HCT116 (cell line): Measurements from ENCODE around the gene IFT57. TPM values are rescaled to one million over a fixed set of nuclear protein-coding genes. Genes with fewer than 3 reads are reported as not detected.

Source experiments
- ATAC-seq: fragments of 200-7000 bp; cut with Tn5 transposase; 2 replicates; pipeline ENCODE4 v1.9.1; 2020; ENCODE audit warnings: mild to moderate bottlenecking, moderate library complexity
- Bru-seq: library from RNA; stranded (reverse); fragments of 400-500 nt; gene quantifications from one replicate; lab custom pipeline; 2021; lab: Mats Ljungman, UMichigan
- BruChase-seq, 2 experiments: library from RNA; stranded (reverse); fragments of 400-500 nt; gene quantifications; one replicate each; lab custom pipeline; 2021; lab: Mats Ljungman, UMichigan
- BruUV-seq: library from RNA; stranded (reverse); fragments of 400-500 nt; replicated peaks from 2 replicates; lab custom pipeline; 2021; lab: Mats Ljungman, UMichigan
- CTCF ChIA-PET: fragments of 300-600 bp; sonication (Branson Sonifier 250); formaldehyde crosslinking; loops from one replicate; lab custom pipeline; 2021; ENCODE audit warnings: antibody characterized with exemption; lab: Charles Lee
- POLR2A ChIA-PET: fragments of 300-600, 350-600 bp; sonication (Branson Sonifier 250); formaldehyde crosslinking; loops from one replicate; lab custom pipeline; 2021; ENCODE audit warnings: antibody characterized with exemption; lab: Charles Lee
- RAD21 ChIA-PET, 2 experiments: fragments of 300-600 bp; sonication (Branson Sonifier 250); formaldehyde crosslinking; loops; one replicate each; lab custom pipeline; 2023; ENCODE audit warnings: low total read pairs in 2 of 2; ENCODE audit not compliant: uncharacterized antibody in 2 of 2, unreplicated experiment in 2 of 2, low non-redundant PET in 1 of 2; lab: Charles Lee
- DNase-seq: peaks from one replicate; pipeline ENCODE4 v3.0.0-alpha.2; 2010; ENCODE audit warnings: low read depth, low spot score
- H2AFZ ChIP-seq: fragments of 200-600 bp; shearing (Covaris generic), sonication (generic); 2 replicates; pipeline ENCODE4 v1.6.1; 2017; ENCODE audit warnings: low read depth, mixed run types, mixed read lengths, antibody characterized with exemption, low read length; ENCODE audit not compliant: poor library complexity, severe bottlenecking
- H3K27ac ChIP-seq: 2 replicates; pipeline ENCODE4 v1.5.1; 2012; ENCODE audit warnings: low read depth, low read length
- H3K27me3 ChIP-seq: fragments of 200-600 bp; sonication (generic); 2 replicates; pipeline ENCODE4 v1.6.1; 2016; ENCODE audit warnings: mixed run types, low read length, mixed read lengths; ENCODE audit not compliant: insufficient read depth
- H3K36me3 ChIP-seq, 2 experiments: fragments of 200-500 bp in 1 of 2; fragments of 200-600 bp in 1 of 2; sonication (Bioruptor generic) in 1 of 2; sonication (generic) in 1 of 2; 2 replicates each; pipeline versions ENCODE4 v1.5.1 to v1.6.1; 2014 to 2016; ENCODE audit warnings: low read length in 2 of 2, inconsistent platforms in 1 of 2, mixed read lengths in 1 of 2, mixed run types in 1 of 2; ENCODE audit not compliant: insufficient read depth in 2 of 2, control insufficient read depth in 1 of 2
- H3K4me1 ChIP-seq, 2 experiments: fragments of 200-600 bp in 1 of 2; sonication (generic) in 1 of 2; 2 replicates each; pipeline versions ENCODE4 v1.5.1 to v1.6.1; 2012 to 2017; ENCODE audit warnings: low read length in 2 of 2, inconsistent platforms in 1 of 2, mild to moderate bottlenecking in 1 of 2, mixed read lengths in 1 of 2, mixed run types in 1 of 2, moderate library complexity in 1 of 2; ENCODE audit not compliant: insufficient read depth in 2 of 2, control insufficient read depth in 1 of 2
- H3K4me2 ChIP-seq: fragments of 200-600 bp; sonication (generic); 2 replicates; pipeline ENCODE4 v1.6.1; 2017; ENCODE audit warnings: mixed run types, low read length, mixed read lengths
- H3K4me3 ChIP-seq, 2 experiments: fragments of 200-600 bp in 1 of 2; sonication (generic) in 1 of 2; replicated peaks in 1 of 2; 2 replicates each; pipeline ENCODE4 v1.5.1; 2011 to 2016; ENCODE audit warnings: low read length in 2 of 2, control low read depth in 1 of 2, low read depth in 1 of 2, mild to moderate bottlenecking in 1 of 2, mixed read lengths in 1 of 2, mixed run types in 1 of 2
- H3K79me2 ChIP-seq: fragments of 200-600 bp; sonication (generic); 2 replicates; pipeline ENCODE4 v1.6.1; 2017; ENCODE audit warnings: mild to moderate bottlenecking, mixed run types, low read length, moderate library complexity, mixed read lengths; ENCODE audit not compliant: insufficient read depth
- H3K9ac ChIP-seq: fragments of 200-600 bp; sonication (generic); 2 replicates; pipeline ENCODE4 v1.6.1; 2016; ENCODE audit warnings: low read length, mixed read lengths
- H3K9me2 ChIP-seq: fragments of 200-600 bp; sonication (generic), shearing (Covaris generic); 2 replicates; pipeline ENCODE4 v1.6.1; 2017; ENCODE audit warnings: mixed run types, mild to moderate bottlenecking, moderate library complexity; ENCODE audit not compliant: insufficient read depth
- H3K9me3 ChIP-seq, 2 experiments: fragments of 200-500 bp in 1 of 2; fragments of 200-600 bp in 1 of 2; sonication (Bioruptor generic) in 1 of 2; sonication (generic) in 1 of 2; 2 replicates each; pipeline ENCODE4 v1.6.1; 2014 to 2017; ENCODE audit warnings: low read length in 2 of 2, mixed read lengths in 2 of 2, inconsistent platforms in 1 of 2, low read depth in 1 of 2, mild to moderate bottlenecking in 1 of 2, mixed run types in 1 of 2, moderate library complexity in 1 of 2; ENCODE audit not compliant: control insufficient read depth in 1 of 2, insufficient read depth in 1 of 2
- H4K20me1 ChIP-seq: fragments of 200-600 bp; sonication (generic), shearing (Covaris generic); 2 replicates; pipeline ENCODE4 v1.6.1; 2017; ENCODE audit warnings: mixed run types, mild to moderate bottlenecking, moderate library complexity; ENCODE audit not compliant: insufficient read depth
- CBX3 ChIP-seq: IDR thresholded peaks from 2 replicates; pipeline ENCODE4 v1.6.1; 2012; ENCODE audit warnings: low read depth
- CEBPB ChIP-seq: IDR thresholded peaks from 2 replicates; pipeline ENCODE4 v1.6.1; 2012; ENCODE audit warnings: low read depth
- EGR1 ChIP-seq: IDR thresholded peaks from 2 replicates; pipeline ENCODE4 v1.6.1; 2012; ENCODE audit warnings: low read depth
- ELF1 ChIP-seq: IDR thresholded peaks from 2 replicates; pipeline ENCODE4 v1.6.1; 2012; ENCODE audit warnings: low read depth, borderline replicate concordance
- EZH2 ChIP-seq: fragments of 200-600 bp; sonication (generic); IDR thresholded peaks from 2 replicates; pipeline ENCODE4 v1.6.1; 2017; ENCODE audit warnings: antibody characterized with exemption, mixed run types
- EZH2phosphoT487 ChIP-seq: fragments of 200-600 bp; IDR thresholded peaks from 2 replicates; pipeline ENCODE4 v1.6.1; 2018; ENCODE audit warnings: antibody characterized with exemption, borderline replicate concordance
- JUND ChIP-seq: IDR thresholded peaks from 2 replicates; pipeline ENCODE4 v1.6.1; 2012
- POLR2A ChIP-seq: IDR thresholded peaks from 2 replicates; pipeline ENCODE4 v1.7.0; 2011; ENCODE audit warnings: borderline replicate concordance; ENCODE audit not compliant: insufficient read depth, insufficient read length; ENCODE audit errors: extremely low read depth
- POLR2AphosphoS5 ChIP-seq: IDR thresholded peaks from 2 replicates; pipeline ENCODE4 v1.6.1; 2011; ENCODE audit warnings: mild to moderate bottlenecking, low read depth, low read length, moderate library complexity
- RAD21 ChIP-seq: IDR thresholded peaks from 2 replicates; pipeline ENCODE4 v1.6.1; 2012; ENCODE audit warnings: low read depth, mild to moderate bottlenecking
- SIN3A ChIP-seq: IDR thresholded peaks from 2 replicates; pipeline ENCODE4 v1.6.1; 2012; ENCODE audit warnings: low read depth
- SP1 ChIP-seq: IDR thresholded peaks from 2 replicates; pipeline ENCODE4 v1.6.1; 2012; ENCODE audit warnings: low read depth
- SRF ChIP-seq: IDR thresholded peaks from 2 replicates; pipeline ENCODE4 v1.6.1; 2012; ENCODE audit warnings: low read depth
- YY1 ChIP-seq: IDR thresholded peaks from 2 replicates; pipeline ENCODE4 v1.6.1; 2011; ENCODE audit warnings: low read length, low read depth, moderate library complexity, mild to moderate bottlenecking; ENCODE audit not compliant: insufficient replicate concordance; ENCODE audit errors: extremely low read depth
- ZFX ChIP-seq: fragments of 450-650 bp; IDR thresholded peaks from 2 replicates; pipeline ENCODE4 v1.6.1; 2017
- ZNF274 ChIP-seq: fragments of 200-500 bp; sonication (Bioruptor generic); IDR thresholded peaks from 2 replicates; pipeline ENCODE4 v1.6.1; 2014; ENCODE audit warnings: mild to moderate bottlenecking, low read depth, low read length, inconsistent platforms
- intact Hi-C: fragments of 100-400 bp; cut with micrococcal nuclease; formaldehyde crosslinking; loops from 2 replicates; pipeline ENCODE4 v1.10.0; 2022
- long read RNA-seq: library from polyadenylated mRNA; unstranded; transcript quantifications from one replicate; pipeline ENCODE4 v2.0.0, GENCODE V29; 2021; ENCODE audit not compliant: unreplicated experiment
- polyA plus RNA-seq: library from polyadenylated mRNA; unstranded; fragments of >200 nt; gene quantifications from 2 replicates; pipeline ENCODE4 v1.2.1, GENCODE V29; 2012; ENCODE audit warnings: missing spikeins
- total RNA-seq: library from RNA; stranded (reverse); gene quantifications from one replicate; pipeline ENCODE4 v1.2.1, GENCODE V29; 2021; ENCODE audit not compliant: unreplicated experiment
- TF ChIP-seq, protein P1 (sequence below): IDR thresholded peaks from 2 replicates; pipeline ENCODE4 v1.6.1; 2012
- TF ChIP-seq, protein P2 (sequence below), 3 experiments: fragments of 200-600 bp in 1 of 3; sonication (generic) in 1 of 3; IDR thresholded peaks in 2 of 3; conservative IDR thresholded peaks in 1 of 3; 2 replicates each; pipeline ENCODE4 v1.5.1; 2012 to 2017; ENCODE audit warnings: low read depth in 2 of 3, low read length in 2 of 3, antibody characterized with exemption in 1 of 3, borderline replicate concordance in 1 of 3, control low read depth in 1 of 3, mild to moderate bottlenecking in 1 of 3, mixed read lengths in 1 of 3, mixed run types in 1 of 3, moderate library complexity in 1 of 3; ENCODE audit not compliant: insufficient read depth in 1 of 3
- TF ChIP-seq, protein P3 (sequence below): IDR thresholded peaks from 2 replicates; pipeline ENCODE4 v1.6.1; 2011; ENCODE audit warnings: mild to moderate bottlenecking, low read length, moderate library complexity; ENCODE audit not compliant: insufficient replicate concordance; ENCODE audit errors: extremely low read depth

Gene IFT57, protein sequence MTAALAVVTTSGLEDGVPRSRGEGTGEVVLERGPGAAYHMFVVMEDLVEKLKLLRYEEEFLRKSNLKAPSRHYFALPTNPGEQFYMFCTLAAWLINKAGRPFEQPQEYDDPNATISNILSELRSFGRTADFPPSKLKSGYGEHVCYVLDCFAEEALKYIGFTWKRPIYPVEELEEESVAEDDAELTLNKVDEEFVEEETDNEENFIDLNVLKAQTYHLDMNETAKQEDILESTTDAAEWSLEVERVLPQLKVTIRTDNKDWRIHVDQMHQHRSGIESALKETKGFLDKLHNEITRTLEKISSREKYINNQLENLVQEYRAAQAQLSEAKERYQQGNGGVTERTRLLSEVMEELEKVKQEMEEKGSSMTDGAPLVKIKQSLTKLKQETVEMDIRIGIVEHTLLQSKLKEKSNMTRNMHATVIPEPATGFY
- total RNA-seq (38.4 TPM), Bru-seq, nascent RNA (percentile 69 among the genes with signal in this experiment), BruChase-seq, experiment 1, labeled RNA remaining after a 6-hour chase (percentile 68 among the genes with signal in this experiment), BruChase-seq, experiment 2, labeled RNA remaining after a 2-hour chase (percentile 54 among the genes with signal in this experiment)
- polyA plus RNA-seq: 25.8 and 26.4 TPM in 2 replicates
- long read RNA-seq, transcript IFT57-201 (11 exons, 3,203 nt): major isoform, 61 of 72 reads
- long read RNA-seq, partial matches to known transcripts: 5 of 72 reads
- long read RNA-seq, other reads (novel, unspliced or antisense): 6 of 72 reads

DNA sequence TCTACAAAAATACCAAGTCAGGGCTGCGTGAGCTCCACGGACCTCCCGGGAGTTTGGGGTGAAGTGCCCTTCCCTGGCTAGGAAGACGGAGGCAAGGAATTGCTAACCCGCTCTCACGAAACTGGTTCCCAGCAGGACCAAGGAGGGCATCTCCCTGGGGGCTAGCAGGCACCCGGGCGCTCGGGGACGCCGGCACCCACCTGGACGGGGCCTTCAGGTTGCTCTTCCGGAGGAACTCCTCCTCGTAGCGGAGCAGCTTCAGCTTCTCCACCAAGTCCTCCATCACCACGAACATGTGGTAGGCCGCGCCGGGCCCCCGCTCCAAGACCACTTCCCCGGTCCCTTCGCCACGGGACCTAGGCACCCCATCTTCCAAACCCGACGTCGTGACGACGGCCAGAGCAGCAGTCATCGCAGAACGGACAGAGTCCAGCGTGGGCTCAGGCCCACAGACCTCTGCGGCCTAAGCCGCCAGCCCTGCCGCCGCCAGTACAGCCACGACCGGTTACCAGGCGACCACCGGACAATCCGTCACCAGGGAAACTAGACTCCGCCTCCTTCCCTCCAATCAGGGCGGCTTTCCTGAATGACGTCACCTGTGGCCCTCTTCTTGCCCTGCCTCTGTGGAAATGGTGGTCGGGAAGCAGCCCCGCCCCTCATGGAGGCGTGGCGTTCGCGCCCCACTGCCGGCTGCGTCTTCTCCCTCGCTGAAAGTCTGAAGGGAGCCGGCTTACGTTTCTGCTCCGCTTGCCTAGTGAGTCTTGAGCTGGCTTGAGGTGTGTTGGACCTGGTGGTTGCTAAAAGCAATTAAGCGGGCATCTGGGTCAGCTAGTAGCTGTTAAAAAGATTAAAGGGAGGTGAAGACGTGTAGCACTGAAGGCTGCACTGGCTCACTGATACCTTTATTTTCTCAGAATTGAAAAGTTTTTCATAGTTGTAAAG, at the start of gene IFT57:
Gene IFT57, minus strand, starts transcription at position 514 of the 942 bp plus-strand sequence. Its CDS starts 102 bp downstream, at position 412.
- CTCF ChIA-PET: no interaction called here
- intact Hi-C loops: no loop called here

More for the DNA sequence above, at the start of gene IFT57:
- Histone ChIP-seq H4K20me1 (no peaks in the 10 kb centered on the region), H2AFZ (peak within 1 kb of the TSS; percentile 89), H3K79me2 (no peaks in the 10 kb centered on the region; the same call in 1 of the 2 replicates), H3K4me1 (peaks cover 0 to 21% of the 10 kb centered on the region in 2 experiments; a peak in 1 of 4 replicates), H3K9ac (peak within 1 kb of the TSS; percentile 86), H3K9me2 (no peaks in the 10 kb centered on the region), H3K36me3 (no peaks in the 10 kb centered on the region), H3K4me3 (peak within 1 kb of the TSS; percentile 76 to 88), H3K27me3 (no peaks in the 10 kb centered on the region), H3K9me3 (no peaks in the 10 kb centered on the region), H3K4me2 (peak within 1 kb of the TSS; percentile 83), H3K27ac (peak within 1 kb of the TSS; percentile 20; the same call in 1 of the 2 replicates)
- TF ChIP-seq CBX3: no peak
- peak; percentile 48 for TF ChIP-seq POLR2AphosphoS5
- TF ChIP-seq SRF: no peak
- TF ChIP-seq JUND: no peak; the same call in 1 of the 2 replicates
- peak; percentile 63 for TF ChIP-seq SP1
- TF ChIP-seq EZH2phosphoT487: no peak
- peak; percentile 48 for TF ChIP-seq SIN3A
- TF ChIP-seq YY1: peak; percentile 78
- TF ChIP-seq, protein P1, sequence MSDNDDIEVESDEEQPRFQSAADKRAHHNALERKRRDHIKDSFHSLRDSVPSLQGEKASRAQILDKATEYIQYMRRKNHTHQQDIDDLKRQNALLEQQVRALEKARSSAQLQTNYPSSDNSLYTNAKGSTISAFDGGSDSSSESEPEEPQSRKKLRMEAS: no peak; the same call in 1 of the 2 replicates
- no peak for TF ChIP-seq POLR2A
- TF ChIP-seq, protein P2, sequence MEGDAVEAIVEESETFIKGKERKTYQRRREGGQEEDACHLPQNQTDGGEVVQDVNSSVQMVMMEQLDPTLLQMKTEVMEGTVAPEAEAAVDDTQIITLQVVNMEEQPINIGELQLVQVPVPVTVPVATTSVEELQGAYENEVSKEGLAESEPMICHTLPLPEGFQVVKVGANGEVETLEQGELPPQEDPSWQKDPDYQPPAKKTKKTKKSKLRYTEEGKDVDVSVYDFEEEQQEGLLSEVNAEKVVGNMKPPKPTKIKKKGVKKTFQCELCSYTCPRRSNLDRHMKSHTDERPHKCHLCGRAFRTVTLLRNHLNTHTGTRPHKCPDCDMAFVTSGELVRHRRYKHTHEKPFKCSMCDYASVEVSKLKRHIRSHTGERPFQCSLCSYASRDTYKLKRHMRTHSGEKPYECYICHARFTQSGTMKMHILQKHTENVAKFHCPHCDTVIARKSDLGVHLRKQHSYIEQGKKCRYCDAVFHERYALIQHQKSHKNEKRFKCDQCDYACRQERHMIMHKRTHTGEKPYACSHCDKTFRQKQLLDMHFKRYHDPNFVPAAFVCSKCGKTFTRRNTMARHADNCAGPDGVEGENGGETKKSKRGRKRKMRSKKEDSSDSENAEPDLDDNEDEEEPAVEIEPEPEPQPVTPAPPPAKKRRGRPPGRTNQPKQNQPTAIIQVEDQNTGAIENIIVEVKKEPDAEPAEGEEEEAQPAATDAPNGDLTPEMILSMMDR (IDR thresholded peaks at IDR 0.05 in 2 of 3, conservative IDR thresholded peaks at IDR 0.05 in 1 of 3; ENCODE audit: borderline replicate concordance in 1 of 3, insufficient read depth in 1 of 3, low read depth in 2 of 3, low read length in 2 of 3): no peak
- no peak for TF ChIP-seq EZH2
- TF ChIP-seq, protein P3, sequence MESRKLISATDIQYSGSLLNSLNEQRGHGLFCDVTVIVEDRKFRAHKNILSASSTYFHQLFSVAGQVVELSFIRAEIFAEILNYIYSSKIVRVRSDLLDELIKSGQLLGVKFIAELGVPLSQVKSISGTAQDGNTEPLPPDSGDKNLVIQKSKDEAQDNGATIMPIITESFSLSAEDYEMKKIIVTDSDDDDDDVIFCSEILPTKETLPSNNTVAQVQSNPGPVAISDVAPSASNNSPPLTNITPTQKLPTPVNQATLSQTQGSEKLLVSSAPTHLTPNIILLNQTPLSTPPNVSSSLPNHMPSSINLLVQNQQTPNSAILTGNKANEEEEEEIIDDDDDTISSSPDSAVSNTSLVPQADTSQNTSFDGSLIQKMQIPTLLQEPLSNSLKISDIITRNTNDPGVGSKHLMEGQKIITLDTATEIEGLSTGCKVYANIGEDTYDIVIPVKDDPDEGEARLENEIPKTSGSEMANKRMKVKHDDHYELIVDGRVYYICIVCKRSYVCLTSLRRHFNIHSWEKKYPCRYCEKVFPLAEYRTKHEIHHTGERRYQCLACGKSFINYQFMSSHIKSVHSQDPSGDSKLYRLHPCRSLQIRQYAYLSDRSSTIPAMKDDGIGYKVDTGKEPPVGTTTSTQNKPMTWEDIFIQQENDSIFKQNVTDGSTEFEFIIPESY: no peak
- TF ChIP-seq ZNF274: no peak
- TF ChIP-seq RAD21: no peak
- TF ChIP-seq ELF1: no peak
- peak; percentile 94 for TF ChIP-seq ZFX
- no peak for TF ChIP-seq EGR1
- TF ChIP-seq CEBPB: no peak
- ATAC-seq (peak; percentile 97), DNase-seq (peak; percentile 92)
- RAD21 ChIA-PET: no interaction called here
- POLR2A ChIA-PET: interaction anchor here (0.8 to 1.2 kb wide), 2 partner anchors 9 to 10 kb away, joined by 3 to 4 read pairs; no protein-coding TSS in a partner anchor
- BruUV-seq: TSS peak; percentile 54
